IPS DF 4.7 (cell line): Measurements from ENCODE around the gene C19orf12.

ENCODE experiments used
- DNase-seq: peaks from one replicate; pipeline ENCODE4 v3.0.0-alpha.2; 2013; ENCODE audit warnings: low spot score; ENCODE audit errors: extremely low read depth

The C19orf12 gene

DNA sequence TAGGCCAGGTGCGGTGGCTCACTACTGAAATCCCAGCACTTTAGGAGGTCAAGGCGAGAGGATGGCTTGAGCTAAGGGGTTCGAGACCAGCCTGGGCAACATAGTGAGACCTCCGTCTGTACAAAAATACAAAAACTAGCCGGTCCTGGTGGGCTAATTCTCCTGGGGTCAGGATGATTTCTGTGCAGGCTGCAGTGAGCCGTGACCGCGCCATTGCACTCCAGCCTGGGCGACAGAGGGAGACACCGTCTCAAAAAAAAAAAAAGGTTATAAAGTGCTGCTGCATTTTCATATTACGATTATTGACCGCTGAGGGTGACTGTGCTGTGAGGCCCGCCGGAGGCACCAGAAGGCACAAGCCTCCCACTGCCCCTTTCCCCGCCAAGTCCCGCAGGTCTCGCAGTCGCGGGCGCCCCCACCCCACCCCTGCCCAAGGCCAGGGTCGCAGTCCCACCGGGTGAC lies 50.3 kb downstream of the C19orf12 start:
- no peak for DNase-seq

- no peak for DNase-seq
Observed at GRCh38 chr19:29663861-29664752, 51.0 kb downstream of the C19orf12 start.

DNA sequence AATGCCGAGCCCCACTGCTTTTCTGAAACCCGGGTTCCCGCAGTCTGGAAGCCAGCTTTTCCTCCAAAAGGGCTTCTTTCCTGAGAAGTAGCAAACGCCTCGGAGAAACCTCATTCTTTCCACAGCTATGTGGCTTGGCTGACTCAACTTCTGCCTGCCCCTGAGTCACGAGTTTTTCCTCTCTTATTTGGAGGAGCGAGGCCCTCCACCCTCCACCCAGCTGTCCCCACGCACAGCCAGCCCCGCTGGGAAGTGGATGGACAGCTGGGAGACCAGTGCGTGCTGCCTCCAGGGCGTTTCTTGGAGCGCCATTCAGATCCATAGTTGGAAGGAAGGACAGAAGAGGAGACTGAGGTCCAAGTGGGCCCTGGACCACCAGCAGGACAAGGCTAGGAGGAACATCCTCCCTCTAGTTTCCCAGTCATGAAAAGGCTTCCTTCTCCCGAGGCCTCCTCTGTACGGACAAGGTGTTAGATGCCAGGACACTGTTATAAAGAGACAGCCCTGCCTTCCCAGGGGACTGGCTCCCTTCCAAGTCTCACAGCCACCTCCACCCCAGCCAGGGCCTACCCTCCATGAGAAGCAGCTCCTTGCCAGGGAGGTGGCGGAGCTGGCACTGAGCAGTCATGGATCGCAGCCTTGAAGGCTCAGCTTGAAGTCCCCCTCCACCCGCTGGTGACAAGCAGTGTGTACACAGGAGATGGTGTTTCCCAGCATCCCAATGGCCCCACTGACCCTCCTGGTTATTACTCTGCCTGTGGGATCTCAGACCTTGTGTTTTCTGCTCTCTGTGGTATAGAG lies 52.3 kb downstream of the C19orf12 start:
- no peak for DNase-seq

DNA sequence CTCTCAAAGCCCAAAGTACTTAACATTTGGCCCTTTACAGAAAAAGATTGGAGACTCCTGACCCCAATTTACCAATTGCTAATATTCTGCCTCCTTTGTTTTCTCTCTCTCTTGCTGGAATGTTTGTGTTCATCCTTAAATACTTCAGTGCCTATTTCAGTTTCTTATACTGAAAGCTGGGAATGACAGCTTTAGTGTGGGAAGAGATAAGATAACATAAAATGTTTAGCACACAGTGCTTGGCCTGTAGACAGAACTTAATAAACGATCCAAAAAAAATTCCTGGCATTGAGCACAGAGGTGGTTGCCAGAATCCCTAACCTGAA lies 52.8 kb downstream of the C19orf12 start:
- DNase-seq: no peak

DNA sequence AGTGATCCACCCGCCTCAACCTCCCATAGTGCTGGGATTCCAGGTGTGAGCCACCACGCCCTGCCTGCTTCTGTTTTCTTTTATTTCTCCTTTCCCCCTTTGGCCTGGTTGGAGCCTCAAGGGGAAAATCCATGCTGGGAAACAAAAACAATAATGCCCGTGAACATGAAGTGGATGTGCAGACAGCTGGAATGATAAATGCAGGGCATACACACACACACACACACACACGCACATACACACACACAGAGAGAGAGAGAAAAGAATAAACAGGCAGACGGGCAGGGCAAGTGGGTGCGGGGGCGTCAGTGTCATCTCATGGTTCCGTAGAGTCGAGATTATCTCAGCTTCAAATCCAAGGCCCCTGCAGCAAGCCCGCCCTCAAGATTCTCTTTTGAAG lies 54.2 kb downstream of the C19orf12 start:
- DNase-seq: no peak

DNA sequence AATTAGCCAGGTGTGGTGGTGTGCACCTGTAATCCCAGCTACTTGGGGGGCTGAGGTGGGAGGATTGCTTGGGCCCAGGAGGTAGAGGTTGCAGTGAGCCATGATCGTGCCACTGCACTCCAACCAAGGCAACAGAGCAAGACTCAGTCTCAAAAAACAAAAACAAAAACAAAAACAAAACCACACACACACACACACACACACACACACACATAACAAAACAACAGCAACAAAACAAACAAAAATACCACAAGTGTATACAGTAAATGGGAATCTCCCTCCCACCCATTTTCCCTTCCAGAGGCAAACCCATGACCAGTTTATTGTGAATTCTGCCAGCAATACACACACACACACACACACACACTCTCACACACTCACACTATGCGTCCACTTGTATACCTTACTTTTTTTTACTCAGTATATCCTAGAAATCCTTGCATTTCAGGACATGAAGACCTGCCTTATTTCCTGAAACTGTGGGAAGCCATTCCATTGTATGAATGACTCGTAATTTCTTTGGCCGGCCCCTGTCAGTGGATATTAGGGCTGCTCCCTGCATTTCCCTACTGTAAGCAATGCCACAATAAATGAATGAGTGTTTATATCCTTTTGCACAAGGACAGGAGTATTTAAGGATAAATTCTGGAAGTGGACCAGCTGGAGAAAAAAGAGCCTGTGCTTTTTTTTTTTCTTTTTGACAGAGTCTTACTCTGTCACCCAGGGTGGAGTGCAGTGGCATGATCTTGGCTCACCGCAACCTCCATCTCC lies 56.7 kb downstream of the C19orf12 start:
- no peak for DNase-seq

DNA sequence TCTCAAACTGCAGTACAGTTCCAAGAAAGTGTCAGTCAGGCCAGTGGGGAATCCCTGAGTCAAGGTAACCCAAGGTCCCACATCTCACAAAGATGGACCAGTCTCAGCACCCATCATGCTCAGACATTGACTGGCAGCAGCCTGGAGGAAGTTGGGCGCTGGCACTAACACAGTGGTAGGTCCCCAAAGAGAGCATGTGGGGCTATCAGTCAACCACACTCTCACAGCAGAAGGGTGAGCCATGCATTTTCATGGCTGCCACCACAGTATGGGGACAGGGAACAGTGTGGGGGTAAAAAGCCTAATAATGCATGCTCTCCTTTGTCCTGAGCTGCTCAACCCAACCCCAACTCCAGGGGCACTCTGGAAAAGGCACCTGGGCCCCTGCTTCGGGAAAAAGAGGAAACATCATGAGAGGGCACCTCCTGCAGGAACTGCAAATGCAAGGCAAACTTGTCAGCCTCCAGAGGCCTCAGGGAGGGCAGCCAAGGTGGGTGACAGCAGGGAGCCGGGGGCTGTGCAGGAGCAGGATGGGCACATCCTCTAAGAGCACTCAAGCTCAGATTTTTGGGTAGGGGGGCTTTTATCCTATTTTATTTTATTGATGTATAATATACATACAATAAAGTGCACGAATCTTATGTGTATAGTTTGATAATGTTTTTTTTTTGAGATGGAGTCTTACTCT lies 59.3 kb downstream of the C19orf12 start:
- no peak for DNase-seq

- DNase-seq: no peak
Observed at GRCh38 chr19:29653398-29653797, 61.7 kb downstream of the C19orf12 start.

GRCh38 chr19:29651622-29652394 lies 63.3 kb downstream of the C19orf12 start:
- no peak for DNase-seq

DNA sequence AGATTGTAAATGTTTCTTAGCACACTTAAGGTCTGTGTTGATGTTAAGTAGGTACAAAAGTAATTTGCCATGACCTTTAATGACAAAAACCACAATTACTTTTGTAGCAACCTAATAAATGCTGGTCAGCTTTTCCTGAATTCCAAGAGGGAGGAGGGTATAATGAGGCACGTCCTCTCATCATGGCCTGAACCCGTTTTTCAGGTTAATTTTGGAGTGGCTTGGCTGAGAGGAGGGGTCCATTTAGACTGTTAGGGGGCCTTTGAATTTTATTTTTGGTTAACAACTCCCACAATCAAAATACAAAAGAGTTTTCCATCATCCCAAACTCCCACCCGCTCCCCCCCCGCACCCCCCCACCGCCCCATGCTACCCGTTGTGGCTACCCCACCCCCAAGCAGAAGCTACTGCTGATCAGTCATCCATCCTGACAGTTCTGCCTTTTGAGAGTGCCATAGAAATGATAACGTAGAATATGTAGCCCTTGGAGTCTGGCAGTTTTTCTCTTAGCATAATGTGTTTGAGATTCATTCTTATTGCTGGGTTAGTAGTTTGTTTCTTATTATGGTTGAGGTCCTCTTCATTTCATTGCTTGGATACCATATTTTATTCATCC lies 64.2 kb downstream of the C19orf12 start:
- DNase-seq: no peak
